K562 (cell line): ENCODE measurements around the gene AMBRA1. TPM values are rescaled to one million over a fixed set of nuclear protein-coding genes. Genes with fewer than 3 reads are reported as not detected.

Experiments used
- CREBBP ChIP-seq: IDR thresholded peaks from one replicate; pipeline ENCODE4 v1.6.1; 2012; ENCODE audit warnings: low read depth, mild to moderate bottlenecking, control low read depth, inconsistent platforms, low read length
- MGA ChIP-seq: fragments of 450-650 bp; IDR thresholded peaks from 2 replicates; pipeline ENCODE4 v1.6.1; 2016; ENCODE audit warnings: mild to moderate bottlenecking, moderate library complexity
- polyA plus RNA-seq, 8 experiments: library from polyadenylated mRNA; depleted of rRNA in 4 of 8; stranded (reverse) in 5 of 8; unstranded in 3 of 8; fragments of >200 nt; fragmentation: Nextera tagmentation in 2 of 8; fragmentation: Illumina TruSeq in 1 of 8; extraction: Ambion mirVana in 2 of 8; extraction: Trizol in 1 of 8; gene quantifications; 2 replicates each; pipeline versions ENCODE4 v1.2.1 to v1.2.3, GENCODE V29; 2011 to 2014; ENCODE audit warnings: inconsistent platforms in 1 of 8, missing spikeins in 1 of 8
- total RNA-seq, 7 experiments: library from RNA; depleted of rRNA in 6 of 7; stranded (reverse); fragments of >200 nt in 6 of 7; fragmentation: Illumina TruSeq in 2 of 7; extraction: Trizol in 2 of 7; gene quantifications; 2 replicates each; pipeline versions ENCODE4 v1.2.1 to v1.2.3, GENCODE V29; 2011 to 2021; ENCODE audit warnings: low replicate concordance in 1 of 7

Gene AMBRA1
- total and polyA plus RNA-seq, 9 of the 15 experiments (the other 6 are each of a cell fraction or from before 2014, with no cell fraction given), result 0.15 to 24.5 (median 13.0) TPM

GRCh38 chr11:46436113-46436512 is 157.7 kb downstream of the AMBRA1 start (continued):
- TF ChIP-seq MGA, result no peak
- no peak for TF ChIP-seq CREBBP
